ENCODE results near the gene ZBTB20. TPM values are rescaled to one million over a fixed set of nuclear protein-coding genes. Genes with fewer than 3 reads are reported as not detected.
A peak's percentile ranks its signal among the peaks of the same experiment; 100 is the strongest.

Gene ZBTB20
- total RNA-seq, 1 donor from 2014 or later: 62.0 TPM

GRCh38 chr3:114542359-114542758 lies 604.7 kb downstream of the ZBTB20 start:
- peaks cover 33% of the 10 kb centered on the region for H3K4me1 ChIP-seq
- no peaks in the 10 kb centered on the region for H3K36me3 ChIP-seq
- no peak overlapping the region for H3K4me3 ChIP-seq
- no peak for DNase-seq
- no peaks in the 10 kb centered on the region for H3K27me3 ChIP-seq (ENCODE audit: low read depth)
- H3K9me3 ChIP-seq (replicated peaks): peaks cover 6% of the 10 kb centered on the region
- TF ChIP-seq CTCF (IDR thresholded peaks at IDR 0.05; ENCODE audit: borderline replicate concordance): no peak
- no peak overlapping the region for H3K27ac ChIP-seq (replicated peaks)
- intact Hi-C loops (cut with micrococcal nuclease): no loop called here

GRCh38 chr3:114539525-114539924 lies 607.6 kb downstream of the ZBTB20 start:
- Histone ChIP-seq H3K27me3 (ENCODE audit: low read depth) (no peaks in the 10 kb centered on the region), H3K36me3 (no peaks in the 10 kb centered on the region), H3K4me3 (no peak overlapping the region), H3K9me3 (replicated peaks) (peaks cover 6% of the 10 kb centered on the region), H3K27ac (replicated peaks) (no peak overlapping the region), H3K4me1 (peaks cover 33% of the 10 kb centered on the region)
- no peak for TF ChIP-seq CTCF (IDR thresholded peaks at IDR 0.05; ENCODE audit: borderline replicate concordance)
- intact Hi-C loops (cut with micrococcal nuclease): no loop called here
- DNase-seq: no peak

GRCh38 chr3:114538211-114538610 lies 608.9 kb downstream of the ZBTB20 start:
- intact Hi-C loops (cut with micrococcal nuclease): no loop called here
- H3K9me3 ChIP-seq (replicated peaks): peaks cover 15% of the 10 kb centered on the region
- DNase-seq: no peak
- no peaks in the 10 kb centered on the region for H3K27me3 ChIP-seq (ENCODE audit: low read depth)
- TF ChIP-seq CTCF (IDR thresholded peaks at IDR 0.05; ENCODE audit: borderline replicate concordance): no peak
- H3K36me3 ChIP-seq: no peaks in the 10 kb centered on the region
- no peak overlapping the region for H3K4me3 ChIP-seq
- H3K27ac ChIP-seq (replicated peaks): no peak overlapping the region
- H3K4me1 ChIP-seq: peaks cover 33% of the 10 kb centered on the region

GRCh38 chr3:114528517-114528916 lies 618.6 kb downstream of the ZBTB20 start:
- no peak for TF ChIP-seq CTCF (IDR thresholded peaks at IDR 0.05; ENCODE audit: borderline replicate concordance)
- intact Hi-C loops (cut with micrococcal nuclease): no loop called here
- H3K27me3 ChIP-seq (ENCODE audit: low read depth): no peaks in the 10 kb centered on the region
- no peak overlapping the region for H3K27ac ChIP-seq (replicated peaks)
- DNase-seq: no peak
- peaks cover 20% of the 10 kb centered on the region for H3K4me1 ChIP-seq
- no peak overlapping the region for H3K4me3 ChIP-seq
- peaks cover 9% of the 10 kb centered on the region for H3K36me3 ChIP-seq
- peaks cover 1% of the 10 kb centered on the region for H3K9me3 ChIP-seq (replicated peaks)

GRCh38 chr3:114527036-114527644 lies 619.9 kb downstream of the ZBTB20 start:
- Histone ChIP-seq H3K36me3 (peaks cover 3% of the 10 kb centered on the region), H3K4me3 (no peak overlapping the region), H3K9me3 (replicated peaks) (no peaks in the 10 kb centered on the region), H3K27ac (replicated peaks) (no peak overlapping the region), H3K27me3 (ENCODE audit: low read depth) (no peaks in the 10 kb centered on the region), H3K4me1 (peaks cover 20% of the 10 kb centered on the region)
- no peak for DNase-seq
- peak; percentile 60 for TF ChIP-seq CTCF (IDR thresholded peaks at IDR 0.05; ENCODE audit: borderline replicate concordance)
- intact Hi-C loops (cut with micrococcal nuclease): no loop called here
